ENCODE results near the gene DTWD1. TPM values are rescaled to one million over a fixed set of nuclear protein-coding genes. Genes with fewer than 3 reads are reported as not detected.
"Not testable (repeated sequence)": the region's sequence is repeated elsewhere in the genome, so short reads cannot be mapped to it uniquely, and the experiment has no call there.

DTWD1 gene
- total RNA-seq, 1 donor: 38.0 TPM

- TF ChIP-seq CTCF (IDR thresholded peaks at IDR 0.05; ENCODE audit: insufficient read depth, low read depth, low read length): no peak
- peak; percentile 44 for DNase-seq (ENCODE audit: low read depth)
- H3K4me3 ChIP-seq (ENCODE audit: low read depth, low read length): no peak overlapping the region
Observed at GRCh38 chr15:49686599-49686998, 65.8 kb downstream of the DTWD1 start.

- no peak for TF ChIP-seq CTCF (IDR thresholded peaks at IDR 0.05; ENCODE audit: insufficient read depth, low read depth, low read length)
- DNase-seq (ENCODE audit: low read depth): peak; percentile 82
- H3K4me3 ChIP-seq (ENCODE audit: low read depth, low read length): no peak overlapping the region
Observed at GRCh38 chr15:49688135-49688790, 67.4 kb downstream of the DTWD1 start.

- no peak for TF ChIP-seq CTCF (IDR thresholded peaks at IDR 0.05; ENCODE audit: insufficient read depth, low read depth, low read length)
- peak; percentile 35 for DNase-seq (ENCODE audit: low read depth)
- no peak overlapping the region for H3K4me3 ChIP-seq (ENCODE audit: low read depth, low read length)
Observed at GRCh38 chr15:49692514-49693090, 71.8 kb downstream of the DTWD1 start.

- DNase-seq (ENCODE audit: low read depth): peak; percentile 42
- no peak for TF ChIP-seq CTCF (IDR thresholded peaks at IDR 0.05; ENCODE audit: insufficient read depth, low read depth, low read length)
- H3K4me3 ChIP-seq (ENCODE audit: low read depth, low read length): no peak overlapping the region
Observed at GRCh38 chr15:49693498-49693897, 72.7 kb downstream of the DTWD1 start.

- peak; percentile 28 for DNase-seq (ENCODE audit: low read depth)
- no peak overlapping the region for H3K4me3 ChIP-seq (ENCODE audit: low read depth, low read length)
- no peak for TF ChIP-seq CTCF (IDR thresholded peaks at IDR 0.05; ENCODE audit: insufficient read depth, low read depth, low read length)
Observed at GRCh38 chr15:49696433-49696832, 75.6 kb downstream of the DTWD1 start.

GRCh38 chr15:49697121-49697520 is 76.3 kb downstream of the DTWD1 start:
- DNase-seq (ENCODE audit: low read depth): no peak
- H3K4me3 ChIP-seq (ENCODE audit: low read depth, low read length): no peak overlapping the region
- TF ChIP-seq CTCF (IDR thresholded peaks at IDR 0.05; ENCODE audit: insufficient read depth, low read depth, low read length): no peak

GRCh38 chr15:49702982-49703381 is 82.1 kb downstream of the DTWD1 start:
- H3K4me3 ChIP-seq (ENCODE audit: low read depth, low read length); DNase-seq (ENCODE audit: low read depth): not testable (repeated sequence)

Other genes with a start within 250 kb of the DTWD1 start
- gene FGF7, start 197.8 kb upstream of the DTWD1 start, total RNA-seq: 75.7 and 369 TPM in 2 replicates
- gene FAM227B, start 230 bp upstream of the DTWD1 start, total RNA-seq: 3.9 and 4.3 TPM in 2 replicates